Esophagus muscularis mucosa (tissue), 3 donors: ENCODE data around the gene LIPC.

Experiments
- POLR2A ChIP-seq: fragments of 450-650 bp; IDR thresholded peaks from one replicate; pipeline ENCODE4 v1.6.1; 2017; ENCODE audit warnings: antibody characterized with exemption, moderate library complexity, mild to moderate bottlenecking, low read depth
- TF ChIP-seq, protein P1 (sequence below), 3 experiments: fragments of 200-600 bp in 2 of 3; fragments of 450-650 bp in 1 of 3; sonication (generic) in 2 of 3; IDR thresholded peaks; one replicate each; pipeline ENCODE4 v1.5.1; 2017 to 2019; ENCODE audit warnings: antibody characterized with exemption in 3 of 3, mild to moderate bottlenecking in 2 of 3, moderate library complexity in 1 of 3

GRCh38 chr15:58544756-58545155 lies 113.0 kb downstream of the LIPC start:
- TF ChIP-seq, protein P1, sequence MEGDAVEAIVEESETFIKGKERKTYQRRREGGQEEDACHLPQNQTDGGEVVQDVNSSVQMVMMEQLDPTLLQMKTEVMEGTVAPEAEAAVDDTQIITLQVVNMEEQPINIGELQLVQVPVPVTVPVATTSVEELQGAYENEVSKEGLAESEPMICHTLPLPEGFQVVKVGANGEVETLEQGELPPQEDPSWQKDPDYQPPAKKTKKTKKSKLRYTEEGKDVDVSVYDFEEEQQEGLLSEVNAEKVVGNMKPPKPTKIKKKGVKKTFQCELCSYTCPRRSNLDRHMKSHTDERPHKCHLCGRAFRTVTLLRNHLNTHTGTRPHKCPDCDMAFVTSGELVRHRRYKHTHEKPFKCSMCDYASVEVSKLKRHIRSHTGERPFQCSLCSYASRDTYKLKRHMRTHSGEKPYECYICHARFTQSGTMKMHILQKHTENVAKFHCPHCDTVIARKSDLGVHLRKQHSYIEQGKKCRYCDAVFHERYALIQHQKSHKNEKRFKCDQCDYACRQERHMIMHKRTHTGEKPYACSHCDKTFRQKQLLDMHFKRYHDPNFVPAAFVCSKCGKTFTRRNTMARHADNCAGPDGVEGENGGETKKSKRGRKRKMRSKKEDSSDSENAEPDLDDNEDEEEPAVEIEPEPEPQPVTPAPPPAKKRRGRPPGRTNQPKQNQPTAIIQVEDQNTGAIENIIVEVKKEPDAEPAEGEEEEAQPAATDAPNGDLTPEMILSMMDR (IDR thresholded peaks at IDR 0.05) = no peak
- no peak for TF ChIP-seq POLR2A
